Colonic mucosa (tissue), 4 donors: ENCODE data around the gene STUB1. TPM values are rescaled to one million over a fixed set of nuclear protein-coding genes. Genes with fewer than 3 reads are reported as not detected.

Source experiments
- DNase-seq: peaks from one replicate; pipeline ENCODE4 v3.0.0-alpha.2; 2020
- H3K27ac ChIP-seq: fragments of 200-600 bp; one replicate; pipeline ENCODE4 v1.8.0; 2021
- H3K27me3 ChIP-seq: fragments of 200-600 bp; one replicate; pipeline ENCODE4 v1.8.0; 2021
- H3K36me3 ChIP-seq: fragments of 200-600 bp; one replicate; pipeline ENCODE4 v1.8.0; 2021
- H3K4me1 ChIP-seq: fragments of 200-600 bp; one replicate; pipeline ENCODE4 v1.8.0; 2021; ENCODE audit warnings: mild to moderate bottlenecking
- H3K4me3 ChIP-seq: fragments of 200-600 bp; one replicate; pipeline ENCODE4 v1.8.0; 2021
- H3K9ac ChIP-seq, 2 donors: one replicate each; pipeline ENCODE4 v1.7.0; 2013; ENCODE audit warnings: control low read depth in 2 of 2, low read depth in 2 of 2, low read length in 2 of 2
- H3K9me3 ChIP-seq: fragments of 200-600 bp; one replicate; pipeline ENCODE4 v1.8.0; 2021
- CTCF ChIP-seq: fragments of 200-600 bp; IDR thresholded peaks from one replicate; pipeline ENCODE4 v1.8.0; 2022; ENCODE audit warnings: antibody characterized with exemption, mild to moderate bottlenecking
- intact Hi-C: fragments of 100-400 bp; cut with DNase I; formaldehyde crosslinking; loops from one replicate; pipeline ENCODE4 v1.14.1; 2022
- total RNA-seq, 2 donors: library from RNA; stranded (reverse); fragmentation: NEBNext Ultra II Directional in 1 of 2; extraction: Animal tissue kit (Norgen Biotek cat#: 25700) in 1 of 2; gene quantifications; one replicate each; pipeline ENCODE4 v1.2.1, GENCODE V29; 2021
- donor health status: healthy.
- donor health status: DM: no; HTN: no; CAD: no.
- donor health status: DM: no; HTN: no; CAD: no.

The STUB1 gene
- total RNA-seq, 2 donors from 2014 or later = 96.7 to 159 TPM

GRCh38 chr16:647173-647902 is 32.9 kb upstream of the STUB1 start:
- H3K4me1 ChIP-seq = peaks cover 40% of the 10 kb centered on the region
- peak; percentile 61 for DNase-seq
- intact Hi-C loops = no loop called here
- no peaks in the 10 kb centered on the region for H3K36me3 ChIP-seq
- no peaks in the 10 kb centered on the region for H3K27me3 ChIP-seq
- H3K9ac ChIP-seq = peak overlapping the region; percentile 80 to 95
- no peaks in the 10 kb centered on the region for H3K9me3 ChIP-seq
- H3K27ac ChIP-seq = peak overlapping the region; percentile 80
- no peak for TF ChIP-seq CTCF
- no peak overlapping the region for H3K4me3 ChIP-seq

GRCh38 chr16:648071-648780 is 32.0 kb upstream of the STUB1 start:
- Histone ChIP-seq H3K27me3 (no peaks in the 10 kb centered on the region), H3K9me3 (no peaks in the 10 kb centered on the region), H3K36me3 (no peaks in the 10 kb centered on the region), H3K9ac (peak overlapping the region; percentile 82 to 95), H3K27ac (peak overlapping the region; percentile 80), H3K4me3 (peak overlapping the region; percentile 97), H3K4me1 (peaks cover 33% of the 10 kb centered on the region)
- peak; percentile 87 for DNase-seq
- TF ChIP-seq CTCF = peak; percentile 44
- intact Hi-C loops = no loop called here

- H3K27ac ChIP-seq = peak within 1 kb of the TSS; percentile 80
- H3K9ac ChIP-seq = peak within 1 kb of the TSS; percentile 82 to 95
- peaks cover 29% of the 10 kb centered on the region for H3K4me1 ChIP-seq
- intact Hi-C loops = no loop called here
- DNase-seq = peak; percentile 96
- no peaks in the 10 kb centered on the region for H3K27me3 ChIP-seq
- H3K9me3 ChIP-seq = no peaks in the 10 kb centered on the region
- no peak for TF ChIP-seq CTCF
- peak within 1 kb of the TSS; percentile 97 for H3K4me3 ChIP-seq
- no peaks in the 10 kb centered on the region for H3K36me3 ChIP-seq
These were observed 31.2 kb upstream of the STUB1 start, which contains the start of gene WDR90 for GRCh38 chr16:648781-649589. WDR90 (plus strand) TSS chr16:649365; CDS start chr16:649417, 52 bp downstream.

GRCh38 chr16:649631-650030 is 30.6 kb upstream of the STUB1 start:
- H3K27ac ChIP-seq = peak overlapping the region; percentile 80
- no peak for TF ChIP-seq CTCF
- no peak for DNase-seq

GRCh38 chr16:651844-652243 is 28.4 kb upstream of the STUB1 start:
- intact Hi-C loops = no loop called here
- no peak overlapping the region for H3K9ac ChIP-seq
- H3K4me1 ChIP-seq = peaks cover 22% of the 10 kb centered on the region
- DNase-seq = no peak
- H3K9me3 ChIP-seq = no peaks in the 10 kb centered on the region
- no peaks in the 10 kb centered on the region for H3K36me3 ChIP-seq
- no peak overlapping the region for H3K27ac ChIP-seq
- H3K27me3 ChIP-seq = no peaks in the 10 kb centered on the region
- TF ChIP-seq CTCF = no peak
- H3K4me3 ChIP-seq = no peak overlapping the region

More at GRCh38 chr16:649631-650030, 30.6 kb upstream of the STUB1 start:
- intact Hi-C loops = no loop called here
- Histone ChIP-seq H3K4me1 (peaks cover 29% of the 10 kb centered on the region), H3K36me3 (no peaks in the 10 kb centered on the region), H3K4me3 (peak overlapping the region; percentile 97), H3K27me3 (no peaks in the 10 kb centered on the region), H3K9me3 (no peaks in the 10 kb centered on the region), H3K9ac (peak overlapping the region; percentile 66 to 95)
